ENCODE measurements around the gene HMCN2. TPM values are rescaled to one million over a fixed set of nuclear protein-coding genes. Genes with fewer than 3 reads are reported as not detected.

HMCN2 gene
- total and polyA plus RNA-seq, 2 of the 4 experiments (the other 2 are of a cell fraction), result 0.02 TPM; not detected in 1

DNA sequence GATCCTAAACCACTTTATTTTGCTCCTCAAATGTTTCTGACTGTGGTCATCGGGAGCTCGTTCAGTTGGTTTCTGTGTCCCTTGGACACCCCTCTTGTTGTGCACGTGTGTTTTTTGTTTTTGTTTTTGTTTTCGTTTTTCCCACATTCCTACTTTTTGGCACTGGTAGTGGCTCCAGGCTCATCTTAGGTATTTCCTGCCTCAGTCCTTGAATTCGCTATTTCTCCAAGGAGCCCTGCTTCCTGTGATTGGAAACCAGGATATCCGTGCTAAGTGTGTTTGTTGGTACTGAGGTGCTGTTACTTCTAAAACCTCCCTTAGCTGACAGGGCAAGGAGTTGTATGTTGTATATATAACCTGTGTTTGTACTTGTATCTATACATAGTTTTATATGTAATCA lies 5.9 kb downstream of the HMCN2 start:
- no peak for TF ChIP-seq SMC3 (IDR thresholded peaks at IDR 0.05; ENCODE audit: low read depth, low read length)
- TF ChIP-seq BHLHE40 (IDR thresholded peaks at IDR 0.05; ENCODE audit: low read depth, low read length), result no peak
- TF ChIP-seq RAD21 (IDR thresholded peaks at IDR 0.05; ENCODE audit: low read length), result no peak
- TF ChIP-seq, protein P1, sequence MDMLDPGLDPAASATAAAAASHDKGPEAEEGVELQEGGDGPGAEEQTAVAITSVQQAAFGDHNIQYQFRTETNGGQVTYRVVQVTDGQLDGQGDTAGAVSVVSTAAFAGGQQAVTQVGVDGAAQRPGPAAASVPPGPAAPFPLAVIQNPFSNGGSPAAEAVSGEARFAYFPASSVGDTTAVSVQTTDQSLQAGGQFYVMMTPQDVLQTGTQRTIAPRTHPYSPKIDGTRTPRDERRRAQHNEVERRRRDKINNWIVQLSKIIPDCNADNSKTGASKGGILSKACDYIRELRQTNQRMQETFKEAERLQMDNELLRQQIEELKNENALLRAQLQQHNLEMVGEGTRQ (IDR thresholded peaks at IDR 0.05; ENCODE audit: low read depth, low read length), result no peak
- TF ChIP-seq RFX5 (IDR thresholded peaks at IDR 0.05; ENCODE audit: low read depth, low read length), result no peak
- no peak for TF ChIP-seq CHD1 (IDR thresholded peaks at IDR 0.05; ENCODE audit: low read depth, low read length)
- TF ChIP-seq RCOR1 (IDR thresholded peaks at IDR 0.05; ENCODE audit: insufficient replicate concordance, low read length), result no peak
- TF ChIP-seq MAFK (IDR thresholded peaks at IDR 0.05; ENCODE audit: low read depth, low read length), result no peak
- no peak for TF ChIP-seq CEBPB (IDR thresholded peaks at IDR 0.05; ENCODE audit: low read depth, low read length)
- TF ChIP-seq, protein P2, sequence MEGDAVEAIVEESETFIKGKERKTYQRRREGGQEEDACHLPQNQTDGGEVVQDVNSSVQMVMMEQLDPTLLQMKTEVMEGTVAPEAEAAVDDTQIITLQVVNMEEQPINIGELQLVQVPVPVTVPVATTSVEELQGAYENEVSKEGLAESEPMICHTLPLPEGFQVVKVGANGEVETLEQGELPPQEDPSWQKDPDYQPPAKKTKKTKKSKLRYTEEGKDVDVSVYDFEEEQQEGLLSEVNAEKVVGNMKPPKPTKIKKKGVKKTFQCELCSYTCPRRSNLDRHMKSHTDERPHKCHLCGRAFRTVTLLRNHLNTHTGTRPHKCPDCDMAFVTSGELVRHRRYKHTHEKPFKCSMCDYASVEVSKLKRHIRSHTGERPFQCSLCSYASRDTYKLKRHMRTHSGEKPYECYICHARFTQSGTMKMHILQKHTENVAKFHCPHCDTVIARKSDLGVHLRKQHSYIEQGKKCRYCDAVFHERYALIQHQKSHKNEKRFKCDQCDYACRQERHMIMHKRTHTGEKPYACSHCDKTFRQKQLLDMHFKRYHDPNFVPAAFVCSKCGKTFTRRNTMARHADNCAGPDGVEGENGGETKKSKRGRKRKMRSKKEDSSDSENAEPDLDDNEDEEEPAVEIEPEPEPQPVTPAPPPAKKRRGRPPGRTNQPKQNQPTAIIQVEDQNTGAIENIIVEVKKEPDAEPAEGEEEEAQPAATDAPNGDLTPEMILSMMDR (conservative IDR thresholded peaks at IDR 0.05; ENCODE audit: low read depth, low read length), result no peak
- TF ChIP-seq, protein P3, sequence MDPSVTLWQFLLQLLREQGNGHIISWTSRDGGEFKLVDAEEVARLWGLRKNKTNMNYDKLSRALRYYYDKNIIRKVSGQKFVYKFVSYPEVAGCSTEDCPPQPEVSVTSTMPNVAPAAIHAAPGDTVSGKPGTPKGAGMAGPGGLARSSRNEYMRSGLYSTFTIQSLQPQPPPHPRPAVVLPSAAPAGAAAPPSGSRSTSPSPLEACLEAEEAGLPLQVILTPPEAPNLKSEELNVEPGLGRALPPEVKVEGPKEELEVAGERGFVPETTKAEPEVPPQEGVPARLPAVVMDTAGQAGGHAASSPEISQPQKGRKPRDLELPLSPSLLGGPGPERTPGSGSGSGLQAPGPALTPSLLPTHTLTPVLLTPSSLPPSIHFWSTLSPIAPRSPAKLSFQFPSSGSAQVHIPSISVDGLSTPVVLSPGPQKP (IDR thresholded peaks at IDR 0.05; ENCODE audit: borderline replicate concordance, low read depth, low read length), result no peak
- no peak for TF ChIP-seq POLR2A (IDR thresholded peaks at IDR 0.05; ENCODE audit: low read depth, low read length)
- TF ChIP-seq MAZ (IDR thresholded peaks at IDR 0.05; ENCODE audit: borderline replicate concordance, low read depth, low read length), result no peak
- TF ChIP-seq MXI1 (IDR thresholded peaks at IDR 0.05; ENCODE audit: borderline replicate concordance, low read depth, low read length), result no peak
- WGBS, 2 experiments (ENCODE audit: extremely low coverage in 2 of 2, insufficient read length in 1 of 2), result no CpG with 5 or more reads among the region's 6 CpGs
- Histone ChIP-seq H3K79me1 (ENCODE audit: low read depth in 1 of 2, low read length in 2 of 2) (no peaks in the 10 kb centered on the region), H3K36me3 (ENCODE audit: control insufficient read depth, insufficient read depth, low read length) (no peaks in the 10 kb centered on the region), H3K9ac (ENCODE audit: low read depth, low read length) (no peak overlapping the region), H3K27ac (ENCODE audit: insufficient read depth, low read length) (no peak overlapping the region), H3K9me3 (ENCODE audit: control insufficient read depth, insufficient read depth, low read length) (no peaks in the 10 kb centered on the region), H4K20me1 (ENCODE audit: insufficient read depth, low read length) (no peaks in the 10 kb centered on the region), H3K4ac (ENCODE audit: low read depth, low read length) (no peak overlapping the region), H2BK15ac (ENCODE audit: low read depth, low read length) (no peak overlapping the region), H4K91ac (ENCODE audit: insufficient read depth, low read depth, low read length) (no peak overlapping the region), H3K56ac (ENCODE audit: extremely low read depth, insufficient read depth, low read length) (no peak overlapping the region), H3K18ac (ENCODE audit: low read depth, low read length) (no peak overlapping the region), H2AK5ac (ENCODE audit: low read depth, low read length) (no peak overlapping the region), H3K9me1 (ENCODE audit: insufficient read depth, low read length) (no peaks in the 10 kb centered on the region), H2BK120ac (ENCODE audit: low read depth, low read length) (no peak overlapping the region), H3K23ac (ENCODE audit: low read depth, low read length) (no peak overlapping the region), H3K4me1 (ENCODE audit: control insufficient read depth, insufficient read depth, low read length) (peaks cover 2% of the 10 kb centered on the region; the same call in 1 of the 2 replicates), H3K4me3 (ENCODE audit: insufficient read depth, low read depth, low read length) (no peak overlapping the region), H2BK20ac (ENCODE audit: low read depth, low read length) (no peak overlapping the region), H2AFZ (replicated peaks; ENCODE audit: low read length, poor library complexity) (no peak overlapping the region), H3K4me2 (ENCODE audit: low read depth, low read length) (no peak overlapping the region), H2BK5ac (ENCODE audit: low read depth, low read length, poor library complexity, severe bottlenecking) (no peak overlapping the region), H2AK9ac (replicated peaks; ENCODE audit: low read depth, low read length, poor library complexity) (no peak overlapping the region), H4K8ac (ENCODE audit: low read depth in 2 of 2, low read length in 2 of 2) (no peak overlapping the region), H3K14ac (replicated peaks; ENCODE audit: low read depth, low read length) (no peak overlapping the region), H3K27me3 (ENCODE audit: control insufficient read depth, insufficient read depth, low read length) (peaks cover 46% of the 10 kb centered on the region), H4K5ac (ENCODE audit: low read depth, low read length) (no peak overlapping the region)
- ChIA-PET POLR2A (ENCODE audit: unreplicated experiment) (no interaction called here), CTCF (no interaction called here)
- intact Hi-C loops (cut with micrococcal nuclease), result loop anchor here (10.0 kb wide), 1 partner anchor 63 kb away; no protein-coding TSS in a partner anchor
- no TSS peak for BruUV-seq (replicated peaks)
- in situ Hi-C loops (cut with MboI; ENCODE audit: low sequenced_read_pairs), result no loop called here
- no peak for DNase-seq
- dilution Hi-C loops (cut with HindIII; ENCODE audit: low sequenced_read_pairs, unreplicated experiment), result no loop called here
- no peak for ATAC-seq (ENCODE audit: low read depth)
